ENCODE data around the gene DVL1. TPM values are rescaled to one million over a fixed set of nuclear protein-coding genes. Genes with fewer than 3 reads are reported as not detected.
A peak's percentile ranks its signal among the peaks of the same experiment; 100 is the strongest.

DVL1 gene
- total and polyA plus RNA-seq, 2 experiments from 2014 or later: 8.6 to 113 TPM

- H3K27ac ChIP-seq: no peak overlapping the region
- 82 to 88% methylated on average over 16 to 21 of the region's 21 CpGs for WGBS, 2 experiments (ENCODE audit: low coverage in 1 of 2, low lambda C conversion rate in 2 of 2, missing lambda C conversion rate in 2 of 2)
- no peak overlapping the region for H3K9ac ChIP-seq
- peaks cover 11% of the 10 kb centered on the region; the same call in 1 of the 2 replicates for H3K36me3 ChIP-seq (ENCODE audit: low read depth)
- no peaks in the 10 kb centered on the region for H3K9me3 ChIP-seq (ENCODE audit: low read depth)
- H3K9me2 ChIP-seq (ENCODE audit: insufficient read depth): no peaks in the 10 kb centered on the region
- no peaks in the 10 kb centered on the region for H3K27me3 ChIP-seq (replicated peaks; ENCODE audit: insufficient read depth)
- no peaks in the 10 kb centered on the region for H3F3A ChIP-seq (ENCODE audit: insufficient read depth)
- in situ Hi-C loops (cut with MboI): no loop called here
- H2AFZ ChIP-seq: no peak overlapping the region
- no peak overlapping the region for H3K4me2 ChIP-seq (ENCODE audit: unreplicated experiment)
- H3K4me1 ChIP-seq (ENCODE audit: insufficient read depth): peaks cover 11% of the 10 kb centered on the region
- no peaks in the 10 kb centered on the region for H4K20me1 ChIP-seq (ENCODE audit: insufficient read depth)
- no peak for DNase-seq
- no peak for TF ChIP-seq EZH2phosphoT487 (IDR thresholded peaks at IDR 0.05; ENCODE audit: insufficient read depth, low read depth)
- no peak for TF ChIP-seq EZH2 (IDR thresholded peaks at IDR 0.05; ENCODE audit: insufficient read depth, poor library complexity, severe bottlenecking)
- peaks cover 57% of the 10 kb centered on the region for H3K79me2 ChIP-seq (ENCODE audit: insufficient read depth)
- H3K4me3 ChIP-seq: no peak overlapping the region
Observed at GRCh38 chr1:1310476-1311053, 38.7 kb downstream of the DVL1 start.

- TF ChIP-seq EZH2phosphoT487 (IDR thresholded peaks at IDR 0.05; ENCODE audit: insufficient read depth, low read depth) (no peak), EZH2 (IDR thresholded peaks at IDR 0.05; ENCODE audit: insufficient read depth, poor library complexity, severe bottlenecking) (no peak)
- Histone ChIP-seq H3K27ac (0 out of 2 replicates have a peak overlapping the region, but pooled peaks have one; percentile 89), H3K9ac (peak overlapping the region; percentile 97; the same call in 1 of the 2 replicates), H3K9me2 (ENCODE audit: insufficient read depth) (no peaks in the 10 kb centered on the region), H3K4me3 (0 out of 2 replicates have a peak overlapping the region, but pooled peaks have one; percentile 92), H3K79me2 (ENCODE audit: insufficient read depth) (peaks cover 58% of the 10 kb centered on the region), H3K9me3 (ENCODE audit: low read depth) (no peaks in the 10 kb centered on the region), H3K4me1 (ENCODE audit: insufficient read depth) (peaks cover 16% of the 10 kb centered on the region), H3K27me3 (replicated peaks; ENCODE audit: insufficient read depth) (no peaks in the 10 kb centered on the region), H3K4me2 (ENCODE audit: unreplicated experiment) (no peak overlapping the region), H3F3A (ENCODE audit: insufficient read depth) (no peaks in the 10 kb centered on the region), H2AFZ (no peak overlapping the region), H3K36me3 (ENCODE audit: low read depth) (peaks cover 11% of the 10 kb centered on the region; the same call in 1 of the 2 replicates), H4K20me1 (ENCODE audit: insufficient read depth) (no peaks in the 10 kb centered on the region)
- 95 to 100% methylated on average over 3 of the region's 3 CpGs for WGBS, 2 experiments (ENCODE audit: low coverage in 1 of 2, low lambda C conversion rate in 2 of 2, missing lambda C conversion rate in 2 of 2)
- no peak for DNase-seq
- in situ Hi-C loops (cut with MboI): no loop called here
Observed at GRCh38 chr1:1310109-1310385, 39.2 kb downstream of the DVL1 start.

GRCh38 chr1:1309251-1310108 is 39.7 kb downstream of the DVL1 start:
- in situ Hi-C loops (cut with MboI): no loop called here
- Histone ChIP-seq H4K20me1 (ENCODE audit: insufficient read depth) (no peaks in the 10 kb centered on the region), H3K36me3 (ENCODE audit: low read depth) (peaks cover 11% of the 10 kb centered on the region; the same call in 1 of the 2 replicates), H3K27me3 (replicated peaks; ENCODE audit: insufficient read depth) (no peaks in the 10 kb centered on the region), H3K9me3 (ENCODE audit: low read depth) (no peaks in the 10 kb centered on the region), H3K4me2 (ENCODE audit: unreplicated experiment) (peak overlapping the region; percentile 76), H2AFZ (peak overlapping the region; percentile 57; the same call in 1 of the 2 replicates), H3K4me1 (ENCODE audit: insufficient read depth) (peaks cover 20% of the 10 kb centered on the region), H3K9me2 (ENCODE audit: insufficient read depth) (no peaks in the 10 kb centered on the region), H3K79me2 (ENCODE audit: insufficient read depth) (peaks cover 58% of the 10 kb centered on the region), H3F3A (ENCODE audit: insufficient read depth) (no peaks in the 10 kb centered on the region), H3K4me3 (peak overlapping the region; percentile 92), H3K9ac (peak overlapping the region; percentile 97), H3K27ac (peak overlapping the region; percentile 89)
- TF ChIP-seq EZH2 (IDR thresholded peaks at IDR 0.05; ENCODE audit: insufficient read depth, poor library complexity, severe bottlenecking) (no peak), EZH2phosphoT487 (IDR thresholded peaks at IDR 0.05; ENCODE audit: insufficient read depth, low read depth) (no peak)
- 43 to 47% methylated on average over 52 to 54 of the region's 57 CpGs for WGBS, 2 experiments (ENCODE audit: low coverage in 1 of 2, low lambda C conversion rate in 2 of 2, missing lambda C conversion rate in 2 of 2)
- peak; percentile 49 for DNase-seq

GRCh38 chr1:1308756-1309250 is 40.4 kb downstream of the DVL1 start:
- H2AFZ ChIP-seq: peak overlapping the region; percentile 57

More at GRCh38 chr1:1308756-1309250, 40.4 kb downstream of the DVL1 start:
- peaks cover 58% of the 10 kb centered on the region for H3K79me2 ChIP-seq (ENCODE audit: insufficient read depth)
- DNase-seq: peak; percentile 49
- no peaks in the 10 kb centered on the region for H3F3A ChIP-seq (ENCODE audit: insufficient read depth)
- no peaks in the 10 kb centered on the region for H3K9me2 ChIP-seq (ENCODE audit: insufficient read depth)
- peaks cover 22% of the 10 kb centered on the region for H3K4me1 ChIP-seq (ENCODE audit: insufficient read depth)
- H3K36me3 ChIP-seq (ENCODE audit: low read depth): peaks cover 11% of the 10 kb centered on the region; the same call in 1 of the 2 replicates
- in situ Hi-C loops (cut with MboI): no loop called here
- H3K9ac ChIP-seq: peak overlapping the region; percentile 97
- no peaks in the 10 kb centered on the region for H3K9me3 ChIP-seq (ENCODE audit: low read depth)
- no peak for TF ChIP-seq EZH2 (IDR thresholded peaks at IDR 0.05; ENCODE audit: insufficient read depth, poor library complexity, severe bottlenecking)
- no peak for TF ChIP-seq EZH2phosphoT487 (IDR thresholded peaks at IDR 0.05; ENCODE audit: insufficient read depth, low read depth)
- 2 to 3% methylated on average over 29 to 59 of the region's 66 CpGs for WGBS, 2 experiments (ENCODE audit: low coverage in 1 of 2, low lambda C conversion rate in 2 of 2, missing lambda C conversion rate in 2 of 2)
- peak overlapping the region; percentile 92 for H3K4me3 ChIP-seq
- H3K4me2 ChIP-seq (ENCODE audit: unreplicated experiment): peak overlapping the region; percentile 76
- peak overlapping the region; percentile 89 for H3K27ac ChIP-seq
- H3K27me3 ChIP-seq (replicated peaks; ENCODE audit: insufficient read depth): no peaks in the 10 kb centered on the region
- H4K20me1 ChIP-seq (ENCODE audit: insufficient read depth): no peaks in the 10 kb centered on the region
